ENCODE data around the gene TFDP1.

TFDP1 gene

GRCh38 chr13:113639616-113640262 lies 55.2 kb downstream of the TFDP1 start:
- no peak overlapping the region for H3K4me3 ChIP-seq (ENCODE audit: low read length)
- no peak for TF ChIP-seq CTCF (conservative IDR thresholded peaks at IDR 0.05; ENCODE audit: low read length)
- DNase-seq (ENCODE audit: low read depth), result peak; percentile 28

- TF ChIP-seq CTCF (conservative IDR thresholded peaks at IDR 0.05; ENCODE audit: low read length), result no peak
- DNase-seq (ENCODE audit: low read depth), result no peak
- no peak overlapping the region for H3K4me3 ChIP-seq (ENCODE audit: low read length)
These were observed 56.9 kb downstream of the TFDP1 start for GRCh38 chr13:113641426-113641825.

- TF ChIP-seq CTCF (conservative IDR thresholded peaks at IDR 0.05; ENCODE audit: low read length), result no peak
- H3K4me3 ChIP-seq (ENCODE audit: low read length), result no peak overlapping the region
- DNase-seq (ENCODE audit: low read depth), result no peak
These were observed 58.0 kb downstream of the TFDP1 start for GRCh38 chr13:113642563-113642962.

GRCh38 chr13:113643593-113643992 lies 59.0 kb downstream of the TFDP1 start:
- no peak overlapping the region for H3K4me3 ChIP-seq (ENCODE audit: low read length)
- no peak for TF ChIP-seq CTCF (conservative IDR thresholded peaks at IDR 0.05; ENCODE audit: low read length)
- no peak for DNase-seq (ENCODE audit: low read depth)

GRCh38 chr13:113644800-113645199 lies 60.2 kb downstream of the TFDP1 start:
- H3K4me3 ChIP-seq (ENCODE audit: low read length), result no peak overlapping the region
- no peak for TF ChIP-seq CTCF (conservative IDR thresholded peaks at IDR 0.05; ENCODE audit: low read length)
- no peak for DNase-seq (ENCODE audit: low read depth)

- H3K4me3 ChIP-seq (ENCODE audit: low read length), result no peak overlapping the region
- TF ChIP-seq CTCF (conservative IDR thresholded peaks at IDR 0.05; ENCODE audit: low read length), result no peak
- no peak for DNase-seq (ENCODE audit: low read depth)
These were observed 60.8 kb downstream of the TFDP1 start for GRCh38 chr13:113645329-113645728.

GRCh38 chr13:113646376-113646775 lies 61.8 kb downstream of the TFDP1 start:
- no peak overlapping the region for H3K4me3 ChIP-seq (ENCODE audit: low read length)
- DNase-seq (ENCODE audit: low read depth), result no peak
- no peak for TF ChIP-seq CTCF (conservative IDR thresholded peaks at IDR 0.05; ENCODE audit: low read length)

All from AG10803 (cell line).